Medulla oblongata (tissue), 1 donor: ENCODE results near the gene SCLT1.

Experiments
- DNase-seq: peaks from one replicate; pipeline ENCODE4 v3.0.0-alpha.2; 2015; ENCODE audit errors: extremely low spot score

Gene SCLT1

GRCh38 chr4:128958194-128958593 is 135.1 kb downstream of the SCLT1 start:
- peak; percentile 48 for DNase-seq

GRCh38 chr4:128957459-128957858 is 135.9 kb downstream of the SCLT1 start:
- no peak for DNase-seq

- DNase-seq: no peak
Observed at GRCh38 chr4:128955751-128956150, 137.6 kb downstream of the SCLT1 start.

GRCh38 chr4:128954941-128955340 is 138.4 kb downstream of the SCLT1 start:
- DNase-seq: no peak

- DNase-seq: no peak
Observed at GRCh38 chr4:128951316-128951715, 142.0 kb downstream of the SCLT1 start.

GRCh38 chr4:128950796-128951195 is 142.5 kb downstream of the SCLT1 start:
- DNase-seq: no peak

- no peak for DNase-seq
Observed at GRCh38 chr4:128946916-128947315, 146.4 kb downstream of the SCLT1 start.

- DNase-seq: no peak
Observed at GRCh38 chr4:128942607-128943006, 150.7 kb downstream of the SCLT1 start.

GRCh38 chr4:128940971-128941370 is 152.4 kb downstream of the SCLT1 start:
- DNase-seq: no peak

GRCh38 chr4:128930051-128930450 is 163.3 kb downstream of the SCLT1 start:
- no peak for DNase-seq

GRCh38 chr4:128924951-128925350 is 168.4 kb downstream of the SCLT1 start:
- no peak for DNase-seq

- DNase-seq: no peak
Observed at GRCh38 chr4:128921954-128922353, 171.4 kb downstream of the SCLT1 start.

GRCh38 chr4:128917781-128918180 is 175.6 kb downstream of the SCLT1 start:
- peak; percentile 17 for DNase-seq

GRCh38 chr4:128916832-128917231 is 176.5 kb downstream of the SCLT1 start:
- peak; percentile 80 for DNase-seq

GRCh38 chr4:128915544-128915943 is 177.8 kb downstream of the SCLT1 start:
- DNase-seq: no peak

GRCh38 chr4:128913228-128913627 is 180.1 kb downstream of the SCLT1 start:
- peak; percentile 67 for DNase-seq

- no peak for DNase-seq
Observed at GRCh38 chr4:128908735-128909134, 184.6 kb downstream of the SCLT1 start.

GRCh38 chr4:128907981-128908380 is 185.4 kb downstream of the SCLT1 start:
- DNase-seq: no peak

- DNase-seq: no peak
Observed at GRCh38 chr4:128906581-128906980, 186.8 kb downstream of the SCLT1 start.

- DNase-seq: no peak
Observed at GRCh38 chr4:128904821-128905220, 188.5 kb downstream of the SCLT1 start.

- DNase-seq: no peak
Observed at GRCh38 chr4:128880662-128881061, 212.7 kb downstream of the SCLT1 start.

GRCh38 chr4:128879971-128880370 is 213.4 kb downstream of the SCLT1 start:
- DNase-seq: no peak

GRCh38 chr4:128879283-128879682 is 214.1 kb downstream of the SCLT1 start:
- no peak for DNase-seq

GRCh38 chr4:128877934-128878333 is 215.4 kb downstream of the SCLT1 start:
- no peak for DNase-seq

GRCh38 chr4:128876200-128876599 is 217.1 kb downstream of the SCLT1 start:
- DNase-seq: no peak
